ENCODE measurements around the gene CCL14.

The CCL14 gene

DNA sequence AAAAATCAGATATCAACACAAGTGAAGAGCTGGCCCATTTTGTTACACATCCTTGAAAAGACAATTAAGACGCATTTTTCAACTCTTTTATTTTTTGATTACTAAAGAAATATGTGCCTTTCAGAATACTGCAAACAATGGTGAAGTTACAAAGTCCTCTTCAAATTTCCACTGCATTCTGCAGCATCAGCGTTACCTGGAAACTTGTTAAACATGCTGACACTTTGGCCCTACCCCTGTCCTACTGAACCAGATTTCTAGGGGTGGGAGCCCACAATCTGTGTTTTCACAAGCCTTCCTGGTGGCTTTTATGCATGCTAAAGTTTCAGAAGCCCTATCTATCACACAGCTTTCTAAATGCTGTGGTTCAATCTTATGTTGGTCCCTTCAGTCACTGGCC lies 4.5 kb upstream of the CCL14 start:
- DNase-seq (ENCODE audit: low read depth, low spot score) = no peak

DNA sequence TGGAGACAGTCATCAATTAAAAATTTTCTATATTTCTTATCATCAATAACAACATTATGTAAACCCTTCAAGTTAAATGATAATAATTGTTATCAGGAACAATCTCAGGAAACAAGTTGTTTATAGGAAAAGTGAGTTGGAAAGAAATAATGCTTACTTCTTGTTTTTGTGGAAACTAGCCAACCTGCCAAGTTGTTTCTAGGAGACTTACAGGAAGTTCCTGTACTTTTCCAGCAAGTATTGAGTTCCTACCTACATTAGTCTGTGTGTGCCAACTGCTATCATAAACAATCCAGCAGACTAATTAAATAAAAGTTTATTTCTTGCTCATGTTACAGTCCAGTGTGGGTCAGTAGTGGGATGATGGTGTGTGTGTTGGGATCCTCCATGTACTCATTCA lies 1.6 kb upstream of the CCL14 start:
- no peak for DNase-seq (ENCODE audit: low read depth, low spot score)

DNA sequence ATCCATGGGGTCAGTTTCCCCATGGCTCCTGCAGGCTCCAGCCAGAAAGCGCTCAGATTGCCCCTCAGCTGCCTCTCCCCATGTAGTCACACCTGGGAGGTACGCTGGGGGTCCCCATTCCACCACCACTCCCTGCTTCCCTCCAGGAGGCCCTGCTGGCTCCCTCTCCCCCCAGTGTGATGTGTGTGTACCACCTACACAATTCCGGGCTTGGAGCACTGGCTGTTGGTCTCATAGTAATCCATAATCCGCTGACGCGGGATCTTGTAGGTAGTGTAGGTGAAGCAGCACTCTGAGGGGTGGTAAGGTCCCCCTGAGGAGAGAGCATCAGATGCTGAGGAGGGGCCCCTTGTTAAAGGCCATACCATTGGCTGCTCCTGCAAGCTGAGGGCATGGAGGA lies 2.4 kb downstream of the CCL14 start:
- DNase-seq (ENCODE audit: low read depth, low spot score) = no peak

DNA sequence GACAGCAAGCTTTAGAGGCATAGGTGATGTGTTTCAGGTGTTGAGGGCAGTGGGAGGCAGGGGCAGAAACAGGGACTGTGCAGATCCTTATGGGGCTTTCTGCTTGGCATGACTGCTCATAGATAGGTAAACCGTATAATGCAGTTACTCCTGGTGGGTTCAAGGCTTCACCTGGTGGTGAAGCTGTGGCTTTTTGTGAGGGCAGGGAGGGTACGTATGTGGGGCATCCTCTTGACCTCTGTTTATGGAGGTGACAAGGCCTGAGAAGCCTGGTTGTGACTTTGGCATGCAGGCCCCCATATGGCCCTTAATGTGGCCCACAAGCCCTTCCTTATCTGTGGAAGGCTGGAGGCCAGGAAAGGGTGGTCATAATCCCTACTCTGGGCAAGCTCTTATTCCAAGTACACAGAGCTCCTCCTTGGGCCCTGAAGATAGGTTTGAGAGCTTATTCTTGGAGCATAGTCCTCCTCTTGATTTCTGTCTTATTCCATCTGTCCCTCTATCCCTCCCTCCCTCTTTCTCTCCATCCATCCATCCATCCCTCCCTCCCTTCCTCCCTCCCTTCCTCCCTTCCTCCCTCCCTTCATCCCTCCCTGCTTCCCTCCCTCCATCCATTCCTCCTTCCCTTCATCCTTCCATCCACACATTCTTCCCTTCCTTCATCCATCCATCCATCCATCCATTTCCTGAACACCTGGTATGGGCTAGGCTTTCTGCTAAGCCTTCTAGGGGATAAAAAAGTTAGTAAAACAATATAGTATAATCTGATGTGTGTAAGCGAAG lies 3.9 kb downstream of the CCL14 start:
- DNase-seq (ENCODE audit: low read depth, low spot score) = no peak

DNA sequence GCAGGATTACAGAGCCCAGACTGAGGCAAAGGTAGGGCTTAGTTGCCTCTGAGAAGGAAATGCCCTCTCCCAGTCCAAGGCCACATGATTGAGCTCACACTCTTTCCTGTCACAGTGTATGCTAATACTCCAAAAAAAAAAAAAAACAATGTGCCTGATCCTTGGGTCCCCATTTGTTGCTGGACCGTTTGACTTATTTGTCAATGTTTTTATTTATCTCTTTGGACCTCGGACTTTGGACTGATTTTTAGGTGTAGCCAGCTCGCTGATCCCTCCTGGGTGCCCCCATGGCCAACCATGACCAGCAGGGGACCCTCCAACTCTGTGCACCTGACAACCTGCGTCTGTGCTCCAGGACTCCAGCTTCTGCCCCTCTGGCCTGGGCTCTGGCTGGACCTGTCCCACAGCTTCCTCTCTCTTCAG lies 4.6 kb downstream of the CCL14 start:
- DNase-seq (ENCODE audit: low read depth, low spot score) = peak; percentile 22

DNA sequence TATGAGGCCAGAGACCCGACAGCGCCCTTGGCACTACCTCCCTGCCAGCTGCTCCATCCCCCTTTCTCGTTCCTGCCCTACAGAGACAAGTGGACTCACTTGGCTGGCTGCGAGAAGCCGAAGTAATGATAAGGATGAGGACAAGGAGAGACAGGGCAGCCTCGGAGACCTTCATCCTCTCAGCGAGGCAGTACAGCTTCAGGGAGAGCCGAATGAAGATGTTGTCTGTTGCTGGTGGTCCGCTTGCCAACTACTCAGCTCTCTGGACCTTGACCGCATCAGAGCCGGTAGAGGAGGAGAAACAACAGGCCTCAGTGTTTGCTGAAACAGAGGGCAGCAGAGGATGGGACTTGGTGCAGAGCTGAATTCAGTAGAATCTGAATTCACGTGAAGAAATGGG lies 5.3 kb downstream of the CCL14 start, which contains the start of gene CCL16:
Gene CCL16 (minus strand): TSS at position 252 of the 400 bp plus-strand sequence. CDS start 77 bp downstream, at position 175.
- no peak for DNase-seq (ENCODE audit: low read depth, low spot score)

DNA sequence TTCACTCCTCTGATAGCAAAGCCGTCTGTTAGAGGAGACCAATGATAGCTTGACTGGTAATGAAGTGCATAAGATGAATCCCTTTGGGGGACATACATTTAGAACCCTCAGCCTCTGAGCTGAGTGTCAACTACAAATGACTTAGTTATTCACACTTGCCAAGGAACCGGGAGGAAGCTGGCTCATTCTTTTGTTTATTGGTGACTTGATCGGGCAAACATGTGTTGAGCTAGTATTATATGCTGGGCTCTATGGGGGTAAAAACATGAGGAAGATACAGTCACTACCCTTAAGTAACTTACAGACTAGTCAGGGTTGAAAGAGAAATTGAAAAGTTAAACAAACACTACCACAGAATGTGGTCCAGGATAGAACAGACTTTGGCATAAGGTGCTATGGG lies 8.2 kb downstream of the CCL14 start:
- no peak for DNase-seq (ENCODE audit: low read depth, low spot score)

DNA sequence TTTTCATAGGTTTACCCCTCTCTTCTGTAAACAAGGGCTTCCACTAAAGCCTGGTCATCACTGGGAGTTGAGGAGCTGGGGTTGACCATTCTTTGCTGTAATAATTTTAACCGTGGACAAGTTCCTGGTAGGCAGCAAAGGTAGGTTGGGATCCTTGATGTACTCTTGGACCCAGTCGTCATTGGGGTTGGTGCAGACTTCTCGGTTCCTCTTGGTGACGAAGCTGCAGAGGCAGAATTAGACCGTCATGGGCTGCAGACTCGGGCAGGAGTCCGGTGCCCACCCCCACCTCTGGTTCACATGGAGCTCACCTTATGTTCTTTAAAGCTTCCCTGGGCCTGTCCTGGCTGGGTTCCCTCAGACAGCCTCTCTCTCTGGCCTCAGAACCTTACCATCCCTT lies 9.0 kb downstream of the CCL14 start:
- DNase-seq (ENCODE audit: low read depth, low spot score) = no peak

DNA sequence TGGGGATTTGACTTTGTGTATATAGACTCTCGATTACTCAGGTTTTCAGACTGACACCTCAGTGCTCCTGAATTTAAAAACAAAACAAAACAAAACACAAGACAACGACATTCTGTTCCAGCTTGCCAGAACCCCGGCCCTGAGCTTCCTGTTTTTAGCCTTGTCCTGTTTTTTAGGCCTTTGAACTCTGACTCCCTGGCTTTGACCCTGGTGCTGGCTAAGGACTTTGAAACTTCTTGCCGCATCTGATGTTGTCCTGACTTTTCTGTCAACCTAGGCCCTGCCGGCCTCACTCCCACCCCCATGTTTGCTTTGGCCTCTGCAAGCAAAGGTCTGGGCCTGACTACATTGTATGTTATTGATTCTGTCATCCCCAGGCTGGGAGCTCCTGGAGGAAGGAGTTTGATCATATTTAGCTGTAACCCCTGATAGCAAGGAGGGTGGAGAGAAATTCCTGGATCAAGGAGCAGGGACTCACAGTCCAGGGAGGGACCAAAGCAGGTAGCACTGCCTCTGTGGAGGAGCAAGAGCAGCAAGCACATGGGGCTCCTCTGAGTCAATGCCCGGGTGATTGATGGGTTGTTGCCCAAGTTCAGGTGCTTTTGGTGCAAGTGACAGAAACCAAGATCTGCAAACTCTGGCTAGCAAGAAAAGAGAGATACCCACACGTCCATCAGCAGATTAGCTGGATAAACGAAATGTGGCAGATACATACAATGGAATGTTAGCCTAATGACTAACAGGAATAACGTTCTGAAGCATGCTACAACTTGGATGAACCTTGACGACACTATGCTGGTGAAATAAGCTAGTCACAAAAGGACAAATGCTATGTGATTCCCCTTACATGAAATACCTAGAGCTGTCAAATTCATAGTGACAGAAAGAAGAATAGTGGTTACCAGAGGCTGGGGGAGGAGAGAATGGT lies 12.9 kb downstream of the CCL14 start:
- DNase-seq (ENCODE audit: low read depth, low spot score) = no peak

DNA sequence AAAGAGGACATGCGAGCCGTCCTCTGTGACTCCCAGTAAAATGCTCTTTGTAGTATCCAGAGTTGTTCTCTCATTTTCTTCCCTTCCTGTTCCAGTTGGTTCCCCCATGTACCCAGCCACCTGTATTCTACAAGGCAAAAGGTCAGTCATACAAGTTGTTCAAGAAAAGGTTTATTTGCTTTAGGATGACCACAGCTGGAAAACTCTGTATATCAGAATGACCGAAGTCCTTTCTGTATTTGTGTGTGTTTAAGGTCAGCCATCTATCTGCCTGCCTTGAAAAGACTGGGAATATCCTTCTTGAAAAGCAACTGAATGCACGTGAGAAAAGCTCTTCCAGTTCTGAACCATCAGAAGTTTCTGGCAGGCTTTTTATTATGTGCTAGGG lies 13.6 kb downstream of the CCL14 start:
- DNase-seq (ENCODE audit: low read depth, low spot score) = no peak

DNA sequence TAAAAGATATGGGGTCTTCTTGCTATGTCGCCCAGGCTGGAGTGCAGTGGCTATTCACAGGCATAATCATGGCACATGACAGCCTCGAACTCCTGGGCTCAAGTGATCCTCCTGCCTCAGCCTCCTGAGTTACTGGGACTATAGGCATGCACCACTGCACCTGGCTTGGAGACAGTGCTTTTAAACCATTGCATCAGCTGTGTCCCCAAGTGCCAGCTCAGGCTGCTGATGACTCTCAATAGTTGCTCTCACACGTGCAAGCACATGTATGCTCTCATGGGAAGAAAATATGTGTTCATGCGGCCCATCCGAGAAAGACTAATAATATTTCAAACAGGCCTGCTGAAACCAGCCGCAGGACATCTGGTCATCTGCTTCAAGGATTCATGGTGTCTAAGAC lies 14.0 kb downstream of the CCL14 start:
- no peak for DNase-seq (ENCODE audit: low read depth, low spot score)

DNA sequence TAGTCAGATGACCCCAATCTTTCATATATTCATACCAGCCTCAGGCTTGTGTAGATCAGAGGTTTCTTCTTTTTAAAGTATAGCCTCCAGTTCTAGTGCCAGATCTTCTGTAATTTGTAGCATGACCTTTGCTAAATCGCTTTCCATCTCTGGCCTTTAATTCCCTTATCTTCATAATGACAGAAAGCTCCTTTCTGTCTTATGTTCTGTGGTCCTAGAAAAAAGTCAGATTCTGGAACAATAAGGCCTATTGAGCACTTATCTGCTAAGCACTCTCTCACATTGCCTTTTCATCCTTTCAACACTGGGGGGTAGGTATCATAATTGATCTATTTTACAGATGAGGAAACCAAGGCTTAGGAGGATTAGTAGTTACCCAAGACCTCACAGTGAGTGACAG lies 14.5 kb downstream of the CCL14 start:
- DNase-seq (ENCODE audit: low read depth, low spot score) = no peak

DNA sequence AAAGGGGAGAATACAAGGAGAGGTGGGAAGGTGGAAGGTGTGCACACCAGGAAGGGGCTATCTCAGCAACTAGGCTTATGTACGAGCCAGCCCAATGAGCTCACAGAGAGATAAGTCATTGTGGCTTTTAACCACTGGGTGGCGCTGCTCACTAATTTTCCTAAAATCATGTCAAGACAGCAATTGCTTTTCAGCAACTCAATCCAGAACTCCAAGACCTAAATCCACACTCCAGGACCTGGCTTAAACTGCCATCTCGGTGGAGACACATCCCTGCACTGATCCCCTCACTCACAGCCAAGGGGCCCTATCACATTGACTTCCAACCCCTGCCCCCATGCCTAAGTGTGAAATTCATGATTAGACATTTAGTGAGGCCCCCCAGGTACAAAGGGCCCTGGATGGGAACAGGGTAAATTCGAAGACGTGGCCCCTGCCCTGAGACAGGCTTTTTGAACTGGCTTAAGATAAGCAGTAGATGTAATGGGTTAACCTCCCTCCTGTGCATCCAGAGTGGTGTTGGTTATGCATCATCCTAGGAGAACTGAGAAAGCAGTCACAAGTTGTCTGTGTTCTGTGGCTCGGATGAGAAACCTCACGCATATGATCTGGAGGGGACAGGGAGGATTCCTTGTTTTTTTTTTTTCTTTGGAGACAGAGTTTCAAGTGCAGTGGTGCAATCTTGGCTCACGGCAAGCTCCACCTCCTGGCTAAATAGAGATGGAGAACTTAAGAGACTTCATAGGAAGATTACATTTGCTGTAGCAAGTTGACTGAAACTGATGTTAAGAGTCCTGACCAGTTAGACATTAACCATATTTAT lies 16.8 kb downstream of the CCL14 start:
- DNase-seq (ENCODE audit: low read depth, low spot score) = peak; percentile 86

DNA sequence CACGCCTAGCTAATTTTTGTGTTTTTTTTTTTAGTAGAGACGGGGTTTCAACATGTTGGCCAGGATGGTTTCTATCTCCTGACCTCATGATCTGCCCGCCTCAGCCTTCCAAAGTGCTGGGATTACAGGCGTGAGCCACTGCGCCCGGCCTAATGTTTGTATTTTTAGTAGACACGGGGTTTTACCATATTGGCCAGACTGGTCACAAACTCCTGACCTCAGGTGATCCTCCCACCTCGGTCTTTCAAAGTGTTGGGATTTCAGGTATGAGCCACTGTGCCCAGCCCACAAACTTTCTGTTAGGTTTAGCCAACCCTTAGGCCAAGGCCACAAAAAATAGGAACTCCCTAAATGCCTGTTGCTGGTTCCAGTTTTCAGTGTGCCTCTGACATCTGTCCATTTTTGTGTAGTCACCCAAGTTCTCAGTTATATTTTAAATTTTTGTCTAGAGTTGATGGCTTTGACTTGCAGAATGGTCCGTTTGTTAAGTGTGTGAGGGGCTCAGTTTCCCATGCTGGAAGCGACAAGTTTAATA lies 17.9 kb downstream of the CCL14 start:
- no peak for DNase-seq (ENCODE audit: low read depth, low spot score)

DNA sequence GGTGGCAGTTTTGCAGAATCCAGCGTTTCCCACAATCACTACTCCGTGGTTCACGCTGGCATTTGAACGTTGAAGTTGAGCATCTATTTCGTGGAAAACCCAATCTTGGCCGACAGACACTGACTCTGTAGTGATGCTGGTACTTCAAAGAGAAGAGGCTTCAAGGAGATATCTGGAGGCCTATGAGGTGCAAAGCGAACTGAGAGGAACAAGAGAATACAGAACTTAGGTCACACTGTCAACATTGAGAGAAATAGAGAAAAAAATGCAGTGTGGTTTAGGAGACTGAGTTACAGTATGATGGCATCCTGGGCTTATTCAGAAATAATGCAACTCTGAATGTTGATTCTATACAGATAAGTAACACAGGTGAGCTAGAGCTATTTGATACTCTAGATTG lies 21.3 kb downstream of the CCL14 start:
- no peak for DNase-seq (ENCODE audit: low read depth, low spot score)

DNA sequence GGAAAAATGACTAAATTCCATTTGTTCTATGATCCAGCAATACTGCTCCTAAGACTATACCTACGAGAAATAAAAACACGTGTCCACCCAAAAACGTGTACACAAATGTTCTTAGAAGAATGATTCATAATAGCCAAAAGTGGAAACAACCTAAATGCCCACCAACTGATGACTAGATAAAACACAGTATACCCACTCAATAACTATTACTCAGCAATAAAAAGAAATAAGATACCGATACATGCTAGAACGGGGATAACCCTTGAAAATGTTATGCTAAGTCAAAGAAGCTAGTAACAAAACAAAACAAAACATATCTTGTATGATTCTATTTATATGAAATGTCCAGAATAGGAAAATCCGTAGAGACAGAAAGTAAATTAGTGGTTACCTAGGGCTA lies 22.9 kb downstream of the CCL14 start:
- no peak for DNase-seq (ENCODE audit: low read depth, low spot score)

DNA sequence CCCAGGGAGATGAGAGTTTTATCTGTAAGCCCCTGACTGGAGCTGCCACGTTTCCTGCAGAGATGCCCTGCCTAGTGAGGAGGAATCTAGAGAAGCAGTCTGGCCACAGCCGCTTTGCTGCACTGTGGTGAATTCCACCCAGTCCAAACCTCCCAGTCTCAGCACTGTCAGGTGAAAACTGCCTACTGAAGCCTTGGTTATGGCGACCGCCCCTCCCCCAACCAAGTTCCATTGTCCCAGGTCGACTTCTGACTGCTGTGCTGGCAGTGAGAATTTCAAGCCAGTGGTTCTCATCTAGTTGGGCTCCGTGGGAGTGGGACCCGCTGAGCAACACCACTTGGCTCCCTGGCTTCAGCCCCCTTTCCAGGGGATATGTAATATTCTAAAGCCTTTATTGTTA lies 32.8 kb downstream of the CCL14 start:
- peak; percentile 35 for DNase-seq (ENCODE audit: low read depth, low spot score)

DNA sequence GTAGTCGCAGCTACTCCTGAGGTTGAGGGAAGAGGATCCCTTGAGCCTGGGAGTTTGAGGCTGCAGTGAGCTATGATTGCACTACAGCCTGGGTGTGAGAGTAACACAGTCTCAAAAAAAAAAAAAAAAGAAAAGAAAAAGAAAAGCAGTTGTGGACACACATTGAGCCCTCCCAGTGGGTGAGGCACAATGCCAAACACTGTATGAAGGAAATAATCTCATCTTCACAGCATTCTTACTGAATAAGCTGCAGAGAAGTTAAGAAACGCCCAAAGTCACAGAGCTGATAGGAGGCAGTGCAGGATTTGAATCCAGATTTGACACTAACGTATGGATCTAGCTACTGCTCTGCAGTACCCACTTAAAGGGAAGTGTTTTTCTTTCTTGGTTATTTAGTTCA lies 37.1 kb downstream of the CCL14 start:
- no peak for DNase-seq (ENCODE audit: low read depth, low spot score)

DNA sequence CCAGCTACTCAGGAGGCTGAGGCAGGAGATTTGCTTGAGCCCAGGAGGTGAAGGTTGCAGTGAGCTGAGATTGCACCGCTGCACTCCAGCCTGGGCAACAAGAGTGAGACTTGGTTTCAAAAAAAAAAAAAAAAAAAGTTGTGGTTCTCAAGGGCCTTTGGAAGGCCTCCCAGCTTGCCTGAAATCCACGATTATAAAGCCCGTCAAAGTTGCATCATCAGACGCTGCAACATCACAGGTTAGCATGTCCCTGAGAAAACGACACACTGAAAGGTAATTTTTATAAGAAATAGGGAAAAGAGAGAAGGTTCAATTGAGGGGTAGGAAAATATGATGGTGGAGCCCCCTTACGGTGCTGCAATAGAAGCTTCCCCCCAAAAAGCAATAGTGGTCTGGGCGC lies 38.4 kb downstream of the CCL14 start:
- DNase-seq (ENCODE audit: low read depth, low spot score) = no peak

DNA sequence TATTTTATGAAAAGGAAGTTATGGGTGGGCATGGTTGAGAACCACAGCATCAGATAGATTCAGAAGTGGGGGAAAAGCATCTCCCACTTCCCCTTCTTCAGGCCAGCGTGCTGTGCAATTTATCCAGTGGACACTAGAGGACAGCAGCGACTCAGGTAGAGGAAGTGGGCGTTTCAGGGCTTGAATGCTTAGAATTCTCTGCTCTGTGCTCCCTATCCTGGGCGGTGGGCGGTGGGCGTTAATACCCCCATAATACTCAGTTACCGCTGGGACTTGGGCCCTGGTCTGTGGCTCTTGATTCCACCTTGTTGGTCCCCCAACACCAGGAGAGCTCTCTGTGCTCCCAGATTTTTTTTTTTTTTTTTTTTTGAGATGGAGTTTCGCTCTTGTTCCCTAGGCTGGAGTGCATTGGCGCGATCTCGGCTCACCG lies 39.4 kb downstream of the CCL14 start:
- DNase-seq (ENCODE audit: low read depth, low spot score) = peak; percentile 60

DNA sequence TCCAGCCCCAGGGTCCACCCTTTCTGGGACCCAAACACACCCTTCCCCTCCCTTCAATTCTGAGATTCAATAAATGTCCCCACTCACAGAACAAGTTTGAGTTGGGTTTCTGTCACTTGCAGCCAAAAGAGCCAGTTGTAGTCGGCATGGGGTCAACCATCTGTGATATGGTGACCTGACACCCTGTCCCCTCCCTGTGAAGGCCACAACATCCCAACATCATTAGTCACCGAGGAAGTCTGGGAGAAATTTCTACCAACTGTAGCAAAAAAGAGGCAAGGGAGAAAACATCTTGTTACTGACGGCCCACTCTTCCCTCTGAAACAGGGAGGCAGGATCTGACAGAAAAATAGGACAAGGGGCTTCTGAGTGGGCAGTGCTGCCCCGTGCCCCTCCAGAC lies 42.4 kb downstream of the CCL14 start:
- no peak for DNase-seq (ENCODE audit: low read depth, low spot score)

DNA sequence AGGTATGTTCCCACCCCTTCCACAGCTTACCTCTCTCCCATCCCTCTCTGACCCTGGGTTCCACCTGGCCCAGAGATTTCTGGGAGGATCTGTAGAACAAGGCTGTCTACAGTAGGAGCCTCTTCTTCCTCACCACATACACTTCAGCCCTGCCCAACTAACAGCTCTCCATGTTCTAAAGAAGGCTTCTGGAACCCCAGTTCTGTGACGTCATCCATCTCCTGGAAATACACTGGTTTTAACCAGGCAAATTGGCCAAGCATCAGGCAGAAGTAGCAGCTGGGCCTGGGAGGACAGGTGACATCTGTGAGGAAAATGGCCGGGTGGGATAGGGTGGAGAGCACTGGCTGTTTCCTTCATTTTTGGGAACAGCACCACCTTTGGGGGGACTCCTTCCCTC lies 43.0 kb downstream of the CCL14 start, which contains the start of gene LYZL6:
Gene LYZL6 (minus strand): TSS at position 177 of the 400 bp plus-strand sequence. CDS start 4,357 bp downstream, outside the sequence.
- DNase-seq (ENCODE audit: low read depth, low spot score) = no peak
